GM18507 (cell line): ENCODE measurements around the gene ZNF516.

Experiments
- DNase-seq: peaks from one replicate; pipeline ENCODE4 v3.0.0; 2011; ENCODE audit warnings: low read depth; ENCODE audit not compliant: insufficient read length; ENCODE audit errors: extremely low spot score
- FAIRE-seq: peaks from 2 replicates; lab custom pipeline; 2011; peaks lifted over from hg19 to GRCh38; lab: Jason Lieb, UNC

ZNF516 gene

DNA sequence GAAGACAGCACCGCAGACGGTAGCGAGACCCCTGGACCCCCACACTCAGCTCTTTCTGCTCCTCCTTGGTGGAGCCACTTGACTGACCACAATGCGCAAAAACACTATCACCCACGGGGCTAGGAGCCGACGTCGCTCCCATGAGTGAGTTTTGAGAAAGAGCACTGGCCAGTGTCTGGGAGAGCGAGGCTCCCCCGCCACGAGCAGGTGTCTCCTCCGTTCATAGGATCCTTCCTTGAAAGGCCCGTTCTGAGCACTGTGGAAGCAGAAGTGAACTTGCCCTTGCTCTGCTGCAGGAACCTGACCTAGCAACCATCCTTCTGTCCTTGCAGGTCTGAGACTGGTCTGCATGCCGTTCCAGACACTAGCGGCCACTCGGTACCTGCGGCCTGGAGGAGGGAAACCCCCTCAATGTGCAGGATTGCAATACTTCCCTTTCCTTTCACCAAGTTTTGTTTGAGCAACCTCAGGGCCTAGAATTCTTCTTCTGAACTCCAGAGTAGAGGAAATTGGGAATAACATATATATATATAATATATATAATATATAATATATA lies 12.9 kb upstream of the ZNF516 start:
- FAIRE-seq = no peak
- no peak for DNase-seq

- DNase-seq (no peak), FAIRE-seq (no peak)
Observed at GRCh38 chr18:76506974-76507764, 12.1 kb upstream of the ZNF516 start.

DNA sequence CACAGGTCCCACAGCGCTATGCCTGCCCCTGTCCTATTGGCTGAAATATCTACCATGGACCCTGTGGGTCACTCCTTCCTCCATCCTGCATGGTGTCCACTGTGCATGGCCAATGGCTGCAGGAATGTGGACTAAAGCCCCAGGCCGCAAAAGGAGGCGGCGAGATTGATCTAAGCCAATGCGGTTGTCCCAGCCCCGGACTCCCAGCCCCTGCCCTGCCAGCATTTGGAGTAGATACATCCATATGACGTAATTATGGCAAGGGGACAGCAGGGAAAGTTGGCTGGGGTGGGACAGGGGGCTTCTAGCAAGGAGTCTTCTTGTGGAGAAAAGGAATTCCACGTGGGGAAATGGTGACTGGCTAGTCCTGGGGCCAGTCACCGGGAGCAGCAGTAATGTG lies 11.4 kb upstream of the ZNF516 start:
- no peak for FAIRE-seq
- DNase-seq = no peak

DNA sequence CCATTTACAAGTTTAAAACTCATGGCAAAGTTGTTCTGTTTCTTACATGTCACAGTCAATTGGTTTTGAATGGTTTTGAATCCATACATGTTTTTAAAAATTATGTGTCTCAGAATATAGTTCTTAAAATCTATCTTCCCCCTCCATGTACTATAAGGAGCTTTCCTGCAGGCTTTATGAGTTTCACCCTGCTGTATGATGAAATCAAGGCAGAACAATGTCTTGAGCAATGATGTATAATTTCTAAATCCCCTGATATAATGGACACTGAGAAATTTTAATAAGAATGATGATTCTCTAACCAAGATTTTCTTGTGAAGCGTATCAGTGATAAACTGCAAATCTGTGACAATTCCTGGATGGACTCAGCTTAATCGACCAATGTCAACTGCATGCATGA lies 10.6 kb upstream of the ZNF516 start:
- FAIRE-seq (no peak), DNase-seq (no peak)

- DNase-seq (no peak), FAIRE-seq (no peak)
Observed at GRCh38 chr18:76504749-76505148, 9.7 kb upstream of the ZNF516 start.

GRCh38 chr18:76503649-76504386 lies 8.8 kb upstream of the ZNF516 start:
- DNase-seq (no peak), FAIRE-seq (peak; percentile 56)

- FAIRE-seq (no peak), DNase-seq (no peak)
Observed at GRCh38 chr18:76502551-76502950, 7.5 kb upstream of the ZNF516 start.

GRCh38 chr18:76499637-76500340 lies 4.7 kb upstream of the ZNF516 start:
- no peak for DNase-seq
- peak; percentile 99 for FAIRE-seq

GRCh38 chr18:76499021-76499420 lies 4.0 kb upstream of the ZNF516 start:
- peak; percentile 29 for FAIRE-seq

DNA sequence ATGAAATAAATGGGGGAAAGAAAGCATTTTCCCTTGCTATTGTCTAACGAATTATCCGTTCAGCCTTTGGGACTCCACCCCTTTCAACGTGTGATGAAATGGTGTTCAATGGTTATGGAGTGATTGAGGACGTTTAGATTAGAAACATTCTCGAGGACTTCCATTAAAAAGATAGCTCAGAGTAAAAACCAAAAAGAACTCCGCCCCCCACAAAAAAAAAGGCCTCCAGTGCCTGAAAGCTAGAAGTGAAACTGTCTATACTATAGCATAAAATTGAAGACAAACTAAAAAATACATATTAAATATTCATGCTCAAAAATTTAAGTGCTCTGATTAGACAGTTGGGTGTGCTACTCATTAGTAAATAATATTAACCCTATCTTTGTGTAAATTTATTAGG lies 3.0 kb upstream of the ZNF516 start:
- FAIRE-seq = no peak
- no peak for DNase-seq

More at GRCh38 chr18:76499021-76499420, 4.0 kb upstream of the ZNF516 start:
- DNase-seq = no peak

DNA sequence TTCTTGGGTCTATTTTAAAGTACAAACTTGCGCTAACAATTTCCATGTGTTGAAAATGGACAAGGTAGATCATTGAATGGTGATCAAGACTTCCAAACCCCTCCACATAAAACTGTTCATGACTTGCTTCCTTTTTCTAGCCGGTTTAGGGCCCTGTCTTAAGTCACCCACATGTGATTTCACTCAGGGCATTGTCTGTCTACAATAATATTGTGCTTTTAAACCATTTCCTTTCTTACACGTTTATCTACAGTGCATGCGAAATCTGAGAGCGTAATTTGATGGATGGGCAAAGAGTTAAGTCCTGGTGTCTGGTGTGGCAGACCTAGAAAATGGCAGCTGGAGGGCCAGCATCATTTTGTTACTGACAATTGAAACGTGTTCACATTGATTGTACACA lies 2.0 kb upstream of the ZNF516 start:
- FAIRE-seq (no peak), DNase-seq (no peak)

- DNase-seq (no peak), FAIRE-seq (no peak)
Observed at GRCh38 chr18:76496194-76496890, 1.3 kb upstream of the ZNF516 start.

GRCh38 chr18:76495435-76496193 lies 572 bp upstream of the ZNF516 start:
- FAIRE-seq (peak; percentile 77), DNase-seq (no peak)

GRCh38 chr18:76494231-76495005 lies 624 bp downstream of the ZNF516 start:
- DNase-seq = no peak
- peak; percentile 59 for FAIRE-seq

DNA sequence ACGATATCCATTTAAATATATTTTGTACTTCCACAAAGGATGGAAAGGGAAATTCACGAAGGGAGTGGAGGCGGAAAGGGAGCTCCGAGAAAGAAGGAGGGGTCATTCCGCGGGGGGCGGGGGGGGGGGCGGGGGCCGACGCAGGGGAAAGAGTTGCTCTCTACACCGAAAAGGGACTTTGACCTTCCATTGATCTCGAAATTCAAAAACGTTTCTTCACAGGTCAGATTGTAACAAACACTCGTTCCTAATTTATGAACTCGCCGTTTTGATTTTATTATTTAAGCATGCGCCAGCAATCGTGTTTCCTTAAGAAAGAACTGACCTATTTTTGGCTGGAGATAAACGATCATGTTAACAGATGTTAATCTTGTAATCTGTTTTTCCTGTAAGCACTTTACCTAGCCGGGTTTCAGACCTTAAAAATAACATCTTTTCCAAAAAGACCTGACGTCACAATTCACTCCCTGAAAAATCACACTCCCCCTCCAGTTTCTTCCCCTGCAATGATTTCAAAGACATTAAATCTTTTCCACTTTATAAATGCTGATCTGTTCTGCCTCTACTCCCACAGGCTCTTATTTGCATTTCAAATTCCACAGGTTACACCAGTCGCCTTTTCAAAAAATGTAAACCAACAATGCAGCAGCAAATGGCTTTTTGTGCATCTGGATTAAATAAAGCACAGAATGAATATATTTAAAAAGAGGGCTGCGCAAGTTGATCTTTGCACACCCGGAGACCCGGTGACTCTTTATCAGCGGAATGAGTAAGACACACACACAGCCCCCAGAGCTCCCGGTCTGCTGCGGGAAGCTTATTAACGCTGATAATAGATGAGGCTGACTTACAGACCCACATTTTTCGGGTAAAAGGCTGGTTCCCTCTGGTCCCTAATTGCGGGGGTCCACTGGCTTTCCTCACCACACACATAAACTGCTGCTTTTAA lies 1.6 kb downstream of the ZNF516 start:
- no peak for DNase-seq
- no peak for FAIRE-seq

GRCh38 chr18:76492669-76493212 lies 2.3 kb downstream of the ZNF516 start:
- DNase-seq (peak; percentile 83), FAIRE-seq (peak; percentile 97)
